H1 (cell line): ENCODE measurements around the gene HEBP1. TPM values are rescaled to one million over a fixed set of nuclear protein-coding genes. Genes with fewer than 3 reads are reported as not detected.

Experiments
- CTCF ChIA-PET: fragments of 300-600 bp; sonication (Branson Sonifier 250); formaldehyde crosslinking; loops from one replicate; lab custom pipeline; 2021; ENCODE audit not compliant: partially characterized antibody; lab: Charles Lee
- POLR2A ChIA-PET: fragments of 300-600 bp; sonication (Branson Sonifier 250); formaldehyde crosslinking; loops from one replicate; lab custom pipeline; 2021; ENCODE audit warnings: inconsistent platforms; ENCODE audit not compliant: partially characterized antibody; lab: Charles Lee
- DNase-seq, 2 experiments: peaks; one replicate each; pipeline versions ENCODE4 v3.0.0 to v3.0.0-alpha.2; 2010 to 2022; ENCODE audit warnings: low spot score in 2 of 2, low read depth in 1 of 2, mixed read lengths in 1 of 2
- FAIRE-seq: peaks from 2 replicates; lab custom pipeline; 2011; peaks lifted over from hg19 to GRCh38; lab: Jason Lieb, UNC
- H2AFZ ChIP-seq: 2 replicates; pipeline ENCODE4 v1.8.1; 2012; ENCODE audit warnings: low read length, inconsistent platforms
- H2AK5ac ChIP-seq: 2 replicates; pipeline ENCODE4 v1.6.1; 2013; ENCODE audit warnings: low read depth, low read length
- H2BK120ac ChIP-seq: replicated peaks from 2 replicates; pipeline ENCODE3; 2013; ENCODE audit warnings: low read depth, low read length, inconsistent platforms
- H2BK12ac ChIP-seq: 2 replicates; pipeline ENCODE4 v1.6.1; 2013; ENCODE audit warnings: low read depth, low read length
- H2BK15ac ChIP-seq: 2 replicates; pipeline ENCODE4 v1.6.1; 2013; ENCODE audit warnings: low read length
- H2BK20ac ChIP-seq: 2 replicates; pipeline ENCODE4 v1.6.1; 2013; ENCODE audit warnings: low read length
- H2BK5ac ChIP-seq: 2 replicates; pipeline ENCODE4 v1.6.1; 2013; ENCODE audit warnings: low read depth, low read length
- H3K14ac ChIP-seq: 2 replicates; pipeline ENCODE4 v1.6.1; 2013; ENCODE audit warnings: inconsistent platforms; ENCODE audit not compliant: insufficient read length
- H3K18ac ChIP-seq: 2 replicates; pipeline ENCODE4 v1.6.1; 2013; ENCODE audit warnings: low read length; ENCODE audit errors: extremely low read depth
- H3K23ac ChIP-seq: 2 replicates; pipeline ENCODE4 v1.6.1; 2013; ENCODE audit warnings: inconsistent platforms; ENCODE audit not compliant: insufficient read length
- H3K23me2 ChIP-seq: 2 replicates; pipeline ENCODE4 v1.6.1; 2013; ENCODE audit warnings: low read depth, low read length
- H3K27ac ChIP-seq: 2 replicates; pipeline ENCODE4 v1.6.1; 2011; ENCODE audit warnings: low read depth, low read length, inconsistent platforms
- H3K27me3 ChIP-seq, 4 experiments: replicated peaks in 1 of 4; 1 replicate in 1 of 4; 2 replicates in 3 of 4; pipeline versions ENCODE4 v1.6.1 to v1.8.1; 2011 to 2013; ENCODE audit warnings: low read length in 3 of 4, mild to moderate bottlenecking in 3 of 4, inconsistent platforms in 2 of 4, mixed read lengths in 2 of 4, moderate library complexity in 1 of 4; ENCODE audit not compliant: control insufficient read depth in 3 of 4, insufficient read depth in 3 of 4; ENCODE audit errors: extremely low read depth in 1 of 4
- H3K36me3 ChIP-seq, 4 experiments: 2 replicates each; pipeline versions ENCODE4 v1.6.1 to v1.8.1; 2011 to 2013; ENCODE audit warnings: mild to moderate bottlenecking in 4 of 4, low read length in 3 of 4, moderate library complexity in 2 of 4, control low read depth in 1 of 4, inconsistent platforms in 1 of 4; ENCODE audit not compliant: insufficient read depth in 4 of 4, control insufficient read depth in 2 of 4
- H3K4ac ChIP-seq: replicated peaks from 2 replicates; pipeline ENCODE3; 2013; ENCODE audit warnings: low read length, low read depth, mixed read lengths, inconsistent platforms; ENCODE audit not compliant: insufficient read length
- H3K4me1 ChIP-seq, 4 experiments: replicated peaks in 1 of 4; 1 replicate in 1 of 4; 2 replicates in 3 of 4; pipeline versions ENCODE4 v1.6.1 to v1.8.1; 2011 to 2013; ENCODE audit warnings: low read length in 3 of 4, inconsistent platforms in 2 of 4, mixed read lengths in 1 of 4; ENCODE audit not compliant: insufficient read depth in 4 of 4, control insufficient read depth in 3 of 4
- H3K4me2 ChIP-seq, 2 experiments: 2 replicates each; pipeline versions ENCODE4 v1.6.1 to v1.8.1; 2011 to 2013; ENCODE audit warnings: low read depth in 2 of 2, low read length in 2 of 2, control low read depth in 1 of 2, inconsistent platforms in 1 of 2, mild to moderate bottlenecking in 1 of 2; ENCODE audit not compliant: insufficient read depth in 1 of 2
- H3K4me3 ChIP-seq, 4 experiments: fragments of 200-600, 300-600 bp in 1 of 4; sonication (generic), shearing (Covaris generic), sonication (Bioruptor Twin) in 1 of 4; 2 replicates each; pipeline versions ENCODE4 v1.5.1 to v1.8.1; 2011 to 2016; ENCODE audit warnings: low read length in 4 of 4, low read depth in 3 of 4, control low read depth in 2 of 4, inconsistent platforms in 2 of 4, mild to moderate bottlenecking in 2 of 4, mixed read lengths in 1 of 4, moderate library complexity in 1 of 4; ENCODE audit not compliant: insufficient read depth in 2 of 4; ENCODE audit errors: extremely low read depth in 1 of 4
- H3K56ac ChIP-seq: replicated peaks from 2 replicates; pipeline ENCODE3; 2013; ENCODE audit warnings: low read depth, mild to moderate bottlenecking, mixed read lengths, low read length, inconsistent platforms; ENCODE audit not compliant: insufficient read length
- H3K79me1 ChIP-seq: 2 replicates; pipeline ENCODE4 v1.6.1; 2013; ENCODE audit warnings: low read depth, low read length, control low read depth
- H3K79me2 ChIP-seq, 2 experiments: 2 replicates each; pipeline versions ENCODE4 v1.6.1 to v1.8.1; 2012 to 2013; ENCODE audit warnings: low read length in 2 of 2, mild to moderate bottlenecking in 2 of 2, inconsistent platforms in 1 of 2; ENCODE audit not compliant: insufficient read depth in 2 of 2, control insufficient read depth in 1 of 2
- H3K9ac ChIP-seq, 4 experiments: replicated peaks in 1 of 4; 1 replicate in 1 of 4; 2 replicates in 3 of 4; pipeline versions ENCODE4 v1.6.1 to v1.8.1; 2011 to 2013; ENCODE audit warnings: low read depth in 3 of 4, low read length in 3 of 4, control low read depth in 2 of 4, mild to moderate bottlenecking in 2 of 4, moderate library complexity in 2 of 4, inconsistent platforms in 1 of 4; ENCODE audit errors: extremely low read depth in 1 of 4
- H3K9me3 ChIP-seq, 2 experiments: 2 replicates each; pipeline versions ENCODE4 v1.6.1 to v1.8.1; 2012 to 2013; ENCODE audit warnings: mild to moderate bottlenecking in 2 of 2, moderate library complexity in 2 of 2, control low read depth in 1 of 2, inconsistent platforms in 1 of 2, low read depth in 1 of 2, low read length in 1 of 2, mixed read lengths in 1 of 2; ENCODE audit not compliant: insufficient read depth in 2 of 2
- H4K20me1 ChIP-seq, 2 experiments: replicated peaks in 1 of 2; 2 replicates each; pipeline versions ENCODE3 to v1.8.1; 2011 to 2013; ENCODE audit warnings: inconsistent platforms in 2 of 2, low read length in 2 of 2, mild to moderate bottlenecking in 1 of 2; ENCODE audit not compliant: insufficient read depth in 2 of 2, control insufficient read depth in 1 of 2
- H4K5ac ChIP-seq: 2 replicates; pipeline ENCODE4 v1.6.1; 2013; ENCODE audit warnings: low read length, low read depth, mixed read lengths, inconsistent platforms; ENCODE audit not compliant: insufficient read length
- H4K8ac ChIP-seq: 2 replicates; pipeline ENCODE4 v1.8.0; 2013; ENCODE audit warnings: mild to moderate bottlenecking, moderate library complexity, low read length, inconsistent platforms; ENCODE audit not compliant: insufficient read depth; ENCODE audit errors: extremely low read depth
- H4K91ac ChIP-seq: replicated peaks from 2 replicates; pipeline ENCODE3; 2013; ENCODE audit warnings: low read length, mixed read lengths, inconsistent platforms; ENCODE audit not compliant: insufficient read length
- ASH2L ChIP-seq: fragments of 200-600, 300-600 bp; sonication (generic); IDR thresholded peaks from one replicate; pipeline ENCODE4 v1.7.1; 2017; ENCODE audit warnings: low read length
- CBX5 ChIP-seq: fragments of 300-800, 300-1000 bp; sonication (generic); IDR thresholded peaks from 2 replicates; pipeline ENCODE4 v1.7.1; 2016; ENCODE audit warnings: antibody characterized with exemption, low read length, low read depth
- CEBPB ChIP-seq: IDR thresholded peaks from 2 replicates; pipeline ENCODE4 v1.6.1; 2012; ENCODE audit warnings: low read depth, low read length
- CTBP2 ChIP-seq: IDR thresholded peaks from 2 replicates; pipeline ENCODE4 v1.7.0; 2011; ENCODE audit warnings: borderline replicate concordance, mild to moderate bottlenecking, moderate library complexity, mixed read lengths, low read length; ENCODE audit not compliant: insufficient read depth, insufficient read length
- EGR1 ChIP-seq: IDR thresholded peaks from 2 replicates; pipeline ENCODE4 v1.6.1; 2011; ENCODE audit warnings: low read depth, low read length, borderline replicate concordance
- FOSL1 ChIP-seq: IDR thresholded peaks from 2 replicates; pipeline ENCODE4 v1.6.1; 2011; ENCODE audit warnings: mild to moderate bottlenecking, low read depth, low read length, moderate library complexity; ENCODE audit not compliant: insufficient read depth
- MAFK ChIP-seq: IDR thresholded peaks from 2 replicates; pipeline ENCODE4 v1.6.1; 2012; ENCODE audit warnings: low read depth, mild to moderate bottlenecking, improper control_type of control experiment, low read length
- TCF12 ChIP-seq: IDR thresholded peaks from 2 replicates; pipeline ENCODE4 v1.6.1; 2011; ENCODE audit warnings: low read depth, mild to moderate bottlenecking, low read length
- WGBS, 2 experiments: shearing (Covaris generic) in 1 of 2; methylation state at CpG; one replicate each; pipeline versions ENCODE4 v1.1.6 to v1.1.7; 2013 to 2015; ENCODE audit warnings: low lambda C conversion rate in 2 of 2, mixed read lengths in 2 of 2, inconsistent platforms in 1 of 2, low coverage in 1 of 2, missing lambda C conversion rate in 1 of 2; ENCODE audit not compliant: insufficient replicate concordance in 2 of 2, insufficient coverage in 1 of 2, insufficient read length in 1 of 2; ENCODE audit errors: extremely low coverage in 1 of 2, missing lambda C conversion rate in 1 of 2; 5-methylcytosine and 5-hydroxymethylcytosine counted together
- polyA plus RNA-seq, 7 experiments: library from polyadenylated mRNA; depleted of rRNA in 3 of 7; stranded (reverse) in 5 of 7; unstranded in 2 of 7; fragments of >200 nt in 5 of 7; fragments of 200-250 nt in 2 of 7; gene quantifications; 1 replicate in 5 of 7; 2 replicates in 1 of 7; 4 replicates in 1 of 7; pipeline versions ENCODE4 v1.2.1 to v1.2.3, GENCODE V29; 2011 to 2013; ENCODE audit warnings: missing spikeins in 2 of 7, mixed read lengths in 2 of 7
- total RNA-seq: library from RNA; stranded (reverse); fragmentation: NEBNext Ultra II Directional; extraction: Animal tissue kit (Norgen Biotek cat#: 25700); gene quantifications from 2 replicates; pipeline ENCODE4 v1.2.1, GENCODE V29; 2021

HEBP1 gene
- total and polyA plus RNA-seq, 2 of the 8 experiments (the other 6 are each of a cell fraction or from before 2014, with no cell fraction given) = 30.8 to 56.1 TPM

DNA sequence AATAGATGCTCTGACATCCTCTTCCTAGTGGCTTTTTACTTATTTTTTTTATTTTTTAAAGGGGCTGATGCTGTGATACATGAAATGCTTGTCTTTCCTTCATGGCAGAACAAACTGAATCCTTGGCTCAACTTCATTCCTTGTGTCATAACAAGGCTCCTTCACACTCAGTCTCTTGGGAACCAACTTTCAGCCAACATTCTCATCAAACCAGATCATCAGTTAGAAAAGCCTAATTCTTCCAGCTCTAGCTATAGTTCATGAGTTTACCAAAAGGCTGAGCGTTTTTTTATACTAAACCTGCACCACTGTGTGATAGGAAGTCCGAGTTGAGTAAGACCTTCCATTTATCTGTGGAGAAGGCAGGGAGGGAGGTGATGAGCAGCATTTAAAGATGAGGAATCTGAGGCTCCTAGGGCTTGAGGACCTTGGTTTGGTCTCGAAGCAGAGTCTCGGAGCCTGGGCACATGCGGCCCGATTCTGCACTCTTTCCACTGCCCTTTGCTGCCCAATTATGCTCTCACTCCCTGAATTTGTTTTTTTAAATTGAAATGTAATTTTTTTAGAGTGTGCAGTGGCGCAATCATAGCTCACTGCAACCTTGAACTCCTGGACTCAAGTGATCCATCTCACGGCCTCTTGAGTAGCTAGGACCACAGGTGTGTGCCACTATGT lies 56.3 kb downstream of the HEBP1 start:
- no peak overlapping the region for H3K27ac ChIP-seq
- 88% methylated on average over 8 of the region's 8 CpGs; no CpG with 5 or more reads in 1 of the 2 experiments for WGBS, 2 experiments
- TF ChIP-seq FOSL1 (no peak), CEBPB (no peak), ASH2L (no peak), MAFK (no peak), CTBP2 (no peak), CBX5 (no peak), TCF12 (no peak), EGR1 (no peak)

More for the DNA sequence above, 56.3 kb downstream of the HEBP1 start:
- no peaks in the 10 kb centered on the region for H3K23me2 ChIP-seq
- H3K36me3 ChIP-seq = no peaks in the 10 kb centered on the region
- no peaks in the 10 kb centered on the region for H3K27me3 ChIP-seq
- no peaks in the 10 kb centered on the region for H3K79me1 ChIP-seq
- no peak overlapping the region for H3K14ac ChIP-seq
- H4K8ac ChIP-seq = no peak overlapping the region
- no peak overlapping the region for H4K91ac ChIP-seq
- H2AK5ac ChIP-seq = no peak overlapping the region
- no peak overlapping the region for H2BK5ac ChIP-seq
- no peak overlapping the region for H2BK12ac ChIP-seq
- no peak overlapping the region for H3K18ac ChIP-seq
- ChIA-PET POLR2A (no interaction called here), CTCF (interaction anchor here (0.6 to 1.3 kb wide), 4 partner anchors 28 to 816 kb away, joined by 3 to 5 read pairs (median 4); no protein-coding TSS in a partner anchor)
- no peak overlapping the region for H4K5ac ChIP-seq
- FAIRE-seq (no peak), DNase-seq (no peak)
- no peak overlapping the region for H2BK15ac ChIP-seq
- no peaks in the 10 kb centered on the region for H3K4me1 ChIP-seq
- no peaks in the 10 kb centered on the region for H3K79me2 ChIP-seq
- H3K56ac ChIP-seq = no peak overlapping the region
- no peak overlapping the region for H2AFZ ChIP-seq
- no peak overlapping the region for H3K4ac ChIP-seq
- H2BK20ac ChIP-seq = no peak overlapping the region
- no peak overlapping the region for H3K23ac ChIP-seq
- no peaks in the 10 kb centered on the region for H4K20me1 ChIP-seq
- H3K9ac ChIP-seq = no peak overlapping the region
- no peak overlapping the region for H3K4me2 ChIP-seq
- no peak overlapping the region for H2BK120ac ChIP-seq
- H3K9me3 ChIP-seq = no peaks in the 10 kb centered on the region
- H3K4me3 ChIP-seq = no peak overlapping the region
